Gastrocnemius medialis (tissue), 4 donors: ENCODE measurements around the gene EYS. TPM values are rescaled to one million over a fixed set of nuclear protein-coding genes. Genes with fewer than 3 reads are reported as not detected.

Experiments used
- ATAC-seq, 2 donors: fragments of 150-250 bp; one replicate each; pipeline ENCODE4 v1.9.1; 2016
- DNase-seq, 2 donors: peaks; one replicate each; pipeline ENCODE4 v3.0.0-alpha.2; 2019
- H3K27ac ChIP-seq, 4 donors: fragments of 200-600 bp; sonication (generic); 1 replicate in 1 of 4; 2 replicates in 3 of 4; pipeline ENCODE4 v1.5.1; 2016 to 2018; ENCODE audit warnings: mild to moderate bottlenecking in 2 of 4, moderate library complexity in 1 of 4
- H3K27me3 ChIP-seq, 3 donors: fragments of 200-600 bp; sonication (generic) in 2 of 3; 1 replicate in 1 of 3; 2 replicates in 2 of 3; pipeline versions ENCODE4 v1.5.1 to v1.6.0; 2016 to 2019; ENCODE audit warnings: mild to moderate bottlenecking in 1 of 3, moderate library complexity in 1 of 3
- H3K36me3 ChIP-seq, 2 donors: fragments of 200-600 bp; sonication (generic) in 1 of 2; one replicate each; pipeline ENCODE4 v1.5.1; 2017 to 2018
- H3K4me1 ChIP-seq, 2 donors: fragments of 200-600 bp; sonication (generic) in 1 of 2; one replicate each; pipeline ENCODE4 v1.5.1; 2016 to 2017; ENCODE audit warnings: mild to moderate bottlenecking in 2 of 2
- H3K4me3 ChIP-seq, 4 donors: fragments of 200-600 bp; sonication (generic) in 3 of 4; 1 replicate in 1 of 4; 2 replicates in 3 of 4; pipeline ENCODE4 v1.5.1; 2016 to 2019; ENCODE audit warnings: mild to moderate bottlenecking in 2 of 4
- H3K9me3 ChIP-seq, 3 donors: fragments of 200-600 bp; sonication (generic) in 2 of 3; 1 replicate in 1 of 3; 2 replicates in 2 of 3; pipeline ENCODE4 v1.5.1; 2016 to 2019
- CTCF ChIP-seq, 5 experiments: fragments of 450-650 bp in 3 of 5; fragments of 200-600 bp in 2 of 5; sonication (generic) in 2 of 5; IDR thresholded peaks in 4 of 5; conservative IDR thresholded peaks in 1 of 5; 1 replicate in 4 of 5; 2 replicates in 1 of 5; pipeline ENCODE4 v1.5.1; 2016 to 2019; ENCODE audit warnings: antibody characterized with exemption in 5 of 5, mild to moderate bottlenecking in 3 of 5, moderate library complexity in 3 of 5
- POLR2A ChIP-seq, 2 donors: fragments of 450-650 bp; IDR thresholded peaks; one replicate each; pipeline ENCODE4 v1.6.1; 2017; ENCODE audit warnings: antibody characterized with exemption in 2 of 2, mild to moderate bottlenecking in 2 of 2, moderate library complexity in 2 of 2
- in situ Hi-C, 4 donors: fragments of 200-750 bp; cut with MboI; loops; one replicate each; pipeline versions ENCODE4 v1.15.0 to v1.8.0; 2017; ENCODE audit warnings: low sequenced_read_pairs in 4 of 4
- intact Hi-C: fragments of 100-400 bp; cut with DNase I; formaldehyde crosslinking; loops from one replicate; pipeline ENCODE4 v1.15.1; 2023; ENCODE audit warnings: low total_unique reads
- total RNA-seq, 4 donors: library from RNA; depleted of rRNA; stranded (reverse); fragments of >200 nt; gene quantifications; one replicate each; pipeline versions ENCODE4 v1.1.0 to v1.2.3, GENCODE V29; 2016

EYS gene
- total RNA-seq, 4 donors from 2014 or later, result 0.20 TPM; not detected in 3

- Histone ChIP-seq H3K27ac (no peak overlapping the region), H3K4me1 (no peaks in the 10 kb centered on the region), H3K4me3 (no peak overlapping the region), H3K9me3 (no peaks in the 10 kb centered on the region), H3K36me3 (no peaks in the 10 kb centered on the region), H3K27me3 (no peaks in the 10 kb centered on the region)
- TF ChIP-seq CTCF (IDR thresholded peaks at IDR 0.05 in 4 of 5, conservative IDR thresholded peaks at IDR 0.05 in 1 of 5) (no peak), POLR2A (IDR thresholded peaks at IDR 0.05) (no peak)
- in situ Hi-C loops (no loop called here), intact Hi-C loops (no loop called here)
- DNase-seq (no peak), ATAC-seq (no peak)
These were observed 258.2 kb downstream of the EYS start for GRCh38 chr6:65448866-65449265.

- H3K4me1 ChIP-seq, result no peaks in the 10 kb centered on the region
- ATAC-seq, result no peak
- H3K9me3 ChIP-seq, result no peaks in the 10 kb centered on the region
- H3K27me3 ChIP-seq, result no peaks in the 10 kb centered on the region
- DNase-seq, result no peak
- in situ Hi-C loops (no loop called here), intact Hi-C loops (no loop called here)
- no peak overlapping the region for H3K27ac ChIP-seq
- no peak for TF ChIP-seq CTCF (IDR thresholded peaks at IDR 0.05 in 4 of 5, conservative IDR thresholded peaks at IDR 0.05 in 1 of 5)
- no peak for TF ChIP-seq POLR2A (IDR thresholded peaks at IDR 0.05)
- H3K4me3 ChIP-seq, result no peak overlapping the region
- H3K36me3 ChIP-seq, result no peaks in the 10 kb centered on the region
These were observed 270.7 kb downstream of the EYS start for GRCh38 chr6:65436281-65436680.

GRCh38 chr6:65416621-65417020 is 290.4 kb downstream of the EYS start:
- Histone ChIP-seq H3K27me3 (no peaks in the 10 kb centered on the region), H3K27ac (no peak overlapping the region), H3K4me1 (no peaks in the 10 kb centered on the region), H3K9me3 (no peaks in the 10 kb centered on the region), H3K4me3 (no peak overlapping the region), H3K36me3 (no peaks in the 10 kb centered on the region)
- no peak for DNase-seq
- intact Hi-C loops (no loop called here), in situ Hi-C loops (no loop called here)
- no peak for ATAC-seq
- TF ChIP-seq CTCF (IDR thresholded peaks at IDR 0.05 in 4 of 5, conservative IDR thresholded peaks at IDR 0.05 in 1 of 5) (no peak), POLR2A (IDR thresholded peaks at IDR 0.05) (no peak)

DNA sequence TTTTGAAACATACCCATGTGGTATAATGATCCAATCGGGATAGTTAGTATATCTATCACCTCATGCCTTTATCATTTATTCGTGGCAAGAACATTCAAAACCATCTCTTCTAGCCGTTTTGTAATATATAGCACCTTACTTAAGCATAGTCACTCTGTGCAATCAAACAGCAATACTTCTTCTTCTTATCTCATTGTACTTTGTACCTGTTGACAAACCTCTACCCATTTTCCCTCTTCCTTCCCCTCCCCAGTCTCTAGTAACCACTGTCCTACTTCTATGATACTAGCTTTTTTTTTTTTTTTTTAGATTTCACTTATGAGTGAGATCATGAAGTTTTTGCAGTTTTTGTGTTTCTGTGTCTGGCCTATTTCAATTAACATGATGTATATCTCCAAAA is 296.7 kb downstream of the EYS start:
- Histone ChIP-seq H3K27me3 (no peaks in the 10 kb centered on the region), H3K4me3 (no peak overlapping the region), H3K9me3 (no peaks in the 10 kb centered on the region), H3K27ac (no peak overlapping the region), H3K36me3 (no peaks in the 10 kb centered on the region), H3K4me1 (no peaks in the 10 kb centered on the region)
- no peak for TF ChIP-seq CTCF (IDR thresholded peaks at IDR 0.05 in 4 of 5, conservative IDR thresholded peaks at IDR 0.05 in 1 of 5)
- no peak for TF ChIP-seq POLR2A (IDR thresholded peaks at IDR 0.05)
- intact Hi-C loops, result no loop called here
- in situ Hi-C loops, result no loop called here
- DNase-seq (no peak), ATAC-seq (no peak)

DNA sequence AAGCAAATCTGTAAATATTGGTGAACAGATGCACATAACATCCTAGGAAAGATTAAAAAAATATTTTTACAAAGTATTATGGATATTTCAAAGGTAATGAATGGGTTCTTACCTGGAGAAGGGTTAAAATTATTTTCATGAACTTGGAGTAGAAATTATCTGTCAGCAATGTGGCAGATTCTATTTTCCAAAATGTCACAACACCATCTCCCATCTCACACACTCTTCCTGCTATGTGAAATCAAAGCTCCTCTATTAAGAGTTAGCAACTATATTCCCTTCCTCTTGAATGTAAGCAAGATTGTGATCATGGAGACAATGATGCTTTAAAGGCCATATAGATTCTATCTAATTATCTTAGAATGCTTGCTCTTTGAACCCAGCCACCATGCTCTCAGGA is 304.5 kb downstream of the EYS start:
- DNase-seq (no peak), ATAC-seq (no peak)
- TF ChIP-seq CTCF (IDR thresholded peaks at IDR 0.05 in 4 of 5, conservative IDR thresholded peaks at IDR 0.05 in 1 of 5) (no peak), POLR2A (IDR thresholded peaks at IDR 0.05) (no peak)
- Histone ChIP-seq H3K4me3 (no peak overlapping the region), H3K27me3 (no peaks in the 10 kb centered on the region), H3K27ac (no peak overlapping the region), H3K36me3 (no peaks in the 10 kb centered on the region), H3K9me3 (no peaks in the 10 kb centered on the region), H3K4me1 (no peaks in the 10 kb centered on the region)
- intact Hi-C loops, result no loop called here
- in situ Hi-C loops, result no loop called here
